OCI-LY3 (cell line): Measurements from ENCODE around the gene B3GNT7.
"Not testable (repeated sequence)": the region's sequence is repeated elsewhere in the genome, so short reads cannot be mapped to it uniquely, and the experiment has no call there.

ENCODE experiments used
- H2AFZ ChIP-seq: fragments of 200-600, 300-600 bp; shearing (Covaris generic); 2 replicates; pipeline ENCODE4 v1.6.0; 2014; ENCODE audit warnings: antibody characterized with exemption, low read depth, low read length
- H3K27ac ChIP-seq: fragments of 200-600, 300-600 bp; sonication (generic); 2 replicates; pipeline ENCODE4 v1.5.1; 2014; ENCODE audit warnings: mild to moderate bottlenecking, low read length, moderate library complexity, mixed read lengths
- H3K27me3 ChIP-seq: fragments of 200-600, 300-600 bp; sonication (generic); 2 replicates; pipeline ENCODE4 v1.6.1; 2014; ENCODE audit warnings: low read depth, low read length, mixed read lengths
- H3K36me3 ChIP-seq: fragments of 200-600, 300-600 bp; sonication (generic); replicated peaks from 2 replicates; pipeline ENCODE3; 2014; ENCODE audit warnings: low read depth, low read length, mixed read lengths
- H3K4me1 ChIP-seq: fragments of 300-600, 200-600 bp; sonication (generic); 2 replicates; pipeline ENCODE4 v1.6.1; 2014; ENCODE audit warnings: low read length, mixed read lengths
- H3K4me2 ChIP-seq: fragments of 200-600, 300-600 bp; sonication (generic); 2 replicates; pipeline ENCODE4 v1.6.1; 2014; ENCODE audit warnings: low read length, mixed read lengths
- H3K4me3 ChIP-seq: fragments of 300-600, 200-600 bp; sonication (generic); 2 replicates; pipeline ENCODE4 v1.5.1; 2014; ENCODE audit warnings: antibody characterized with exemption, mild to moderate bottlenecking, low read length, moderate library complexity
- H3K79me2 ChIP-seq: fragments of 300-600, 200-600 bp; shearing (Covaris generic); 2 replicates; pipeline ENCODE4 v1.6.1; 2014; ENCODE audit warnings: mild to moderate bottlenecking, low read length, mixed read lengths
- H3K9ac ChIP-seq: fragments of 300-600, 200-600 bp; shearing (Covaris generic); 2 replicates; pipeline ENCODE4 v1.6.0; 2014; ENCODE audit warnings: mild to moderate bottlenecking, low read length, moderate library complexity
- H3K9me3 ChIP-seq: fragments of 200-600, 300-600 bp; shearing (Covaris generic); 2 replicates; pipeline ENCODE4 v1.6.1; 2014; ENCODE audit warnings: low read length, mixed read lengths; ENCODE audit not compliant: insufficient read depth
- H4K20me1 ChIP-seq: fragments of 200-600, 300-600 bp; sonication (generic); 2 replicates; pipeline ENCODE4 v1.6.1; 2016; ENCODE audit warnings: low read length, mixed read lengths; ENCODE audit not compliant: insufficient read depth
- EZH2phosphoT487 ChIP-seq: fragments of 200-600 bp; shearing (Covaris generic); IDR thresholded peaks from 2 replicates; pipeline ENCODE4 v1.6.1; 2018; ENCODE audit warnings: antibody characterized with exemption, mixed run types, low read depth
- TF ChIP-seq, protein P1 (sequence below): fragments of 200-600, 300-600 bp; sonication (generic); IDR thresholded peaks from 2 replicates; pipeline ENCODE4 v1.5.1; 2014; ENCODE audit warnings: antibody characterized with exemption, low read length, low read depth

Gene B3GNT7

DNA sequence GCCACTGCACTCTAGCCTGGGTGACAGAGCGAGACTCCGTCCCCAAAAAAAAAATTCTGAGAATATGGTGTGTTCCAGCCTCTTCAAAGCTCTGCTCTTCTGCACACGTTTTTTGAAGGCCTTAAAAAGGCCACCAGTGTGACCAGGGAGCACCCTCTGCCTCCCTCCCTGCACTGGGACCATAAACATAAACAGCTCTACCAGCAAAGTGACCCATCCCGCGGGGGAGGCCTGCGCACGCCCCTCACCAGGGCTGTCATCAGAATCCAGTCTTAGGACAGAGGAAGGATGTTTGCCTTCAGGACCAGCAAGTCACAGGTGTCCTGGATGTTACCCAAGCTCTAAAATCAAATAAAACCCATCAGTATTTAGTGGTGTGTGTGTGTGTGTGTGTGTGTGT lies 23.2 kb upstream of the B3GNT7 start:
- TF ChIP-seq EZH2phosphoT487, result no peak
- TF ChIP-seq, protein P1, sequence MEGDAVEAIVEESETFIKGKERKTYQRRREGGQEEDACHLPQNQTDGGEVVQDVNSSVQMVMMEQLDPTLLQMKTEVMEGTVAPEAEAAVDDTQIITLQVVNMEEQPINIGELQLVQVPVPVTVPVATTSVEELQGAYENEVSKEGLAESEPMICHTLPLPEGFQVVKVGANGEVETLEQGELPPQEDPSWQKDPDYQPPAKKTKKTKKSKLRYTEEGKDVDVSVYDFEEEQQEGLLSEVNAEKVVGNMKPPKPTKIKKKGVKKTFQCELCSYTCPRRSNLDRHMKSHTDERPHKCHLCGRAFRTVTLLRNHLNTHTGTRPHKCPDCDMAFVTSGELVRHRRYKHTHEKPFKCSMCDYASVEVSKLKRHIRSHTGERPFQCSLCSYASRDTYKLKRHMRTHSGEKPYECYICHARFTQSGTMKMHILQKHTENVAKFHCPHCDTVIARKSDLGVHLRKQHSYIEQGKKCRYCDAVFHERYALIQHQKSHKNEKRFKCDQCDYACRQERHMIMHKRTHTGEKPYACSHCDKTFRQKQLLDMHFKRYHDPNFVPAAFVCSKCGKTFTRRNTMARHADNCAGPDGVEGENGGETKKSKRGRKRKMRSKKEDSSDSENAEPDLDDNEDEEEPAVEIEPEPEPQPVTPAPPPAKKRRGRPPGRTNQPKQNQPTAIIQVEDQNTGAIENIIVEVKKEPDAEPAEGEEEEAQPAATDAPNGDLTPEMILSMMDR, result no peak

GRCh38 chr2:231373184-231373583 lies 22.3 kb upstream of the B3GNT7 start:
- Histone ChIP-seq H3K4me3 (no peak overlapping the region), H3K9me3 (no peaks in the 10 kb centered on the region), H3K27ac (no peak overlapping the region), H3K4me1 (no peaks in the 10 kb centered on the region), H4K20me1 (no peaks in the 10 kb centered on the region), H3K79me2 (no peaks in the 10 kb centered on the region), H3K27me3 (no peaks in the 10 kb centered on the region), H2AFZ (no peak overlapping the region), H3K4me2 (no peak overlapping the region), H3K9ac (no peak overlapping the region), H3K36me3 (no peaks in the 10 kb centered on the region)
- no peak for TF ChIP-seq EZH2phosphoT487
- TF ChIP-seq, protein P1, result no peak

More for the DNA sequence above, 23.2 kb upstream of the B3GNT7 start:
- Histone ChIP-seq H3K9me3 (no peaks in the 10 kb centered on the region), H3K36me3 (no peaks in the 10 kb centered on the region), H4K20me1 (no peaks in the 10 kb centered on the region), H3K4me2 (no peak overlapping the region), H3K79me2 (no peaks in the 10 kb centered on the region), H3K27me3 (no peaks in the 10 kb centered on the region), H2AFZ (no peak overlapping the region), H3K9ac (no peak overlapping the region), H3K4me1 (no peaks in the 10 kb centered on the region), H3K27ac (no peak overlapping the region), H3K4me3 (no peak overlapping the region)

DNA sequence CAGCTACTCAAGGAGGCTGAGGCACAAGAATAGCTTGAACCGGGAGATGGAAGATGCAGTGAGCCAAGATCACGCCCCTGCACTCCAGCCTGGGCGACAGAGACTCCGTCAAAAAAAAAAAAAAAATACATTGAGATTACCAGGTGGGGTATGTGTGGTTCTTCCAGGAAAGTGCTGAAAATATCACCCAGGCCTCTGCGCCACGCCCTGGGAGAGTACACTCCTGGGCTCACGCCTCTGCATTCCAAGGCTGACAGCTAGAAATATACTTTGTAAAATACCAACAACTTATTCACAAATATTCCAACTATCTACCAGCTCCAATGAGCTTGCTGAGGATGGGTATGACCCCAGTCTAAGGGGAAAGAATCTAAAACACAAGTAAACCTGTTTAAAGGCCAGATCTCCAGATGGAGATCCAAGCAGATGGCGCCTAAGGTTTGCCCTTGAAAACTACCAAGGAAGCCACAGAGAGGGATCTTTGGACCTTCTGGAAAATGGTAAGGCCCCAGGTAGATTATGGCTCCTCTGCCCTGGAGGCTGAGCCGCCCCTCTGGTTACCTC lies 21.6 kb upstream of the B3GNT7 start:
- Histone ChIP-seq H3K4me2 (no peak overlapping the region), H3K27ac (no peak overlapping the region), H3K4me1 (no peaks in the 10 kb centered on the region), H3K9ac (no peak overlapping the region), H3K9me3 (no peaks in the 10 kb centered on the region), H3K4me3 (no peak overlapping the region), H3K79me2 (no peaks in the 10 kb centered on the region), H3K36me3 (no peaks in the 10 kb centered on the region), H2AFZ (no peak overlapping the region), H3K27me3 (no peaks in the 10 kb centered on the region), H4K20me1 (no peaks in the 10 kb centered on the region)
- no peak for TF ChIP-seq EZH2phosphoT487
- TF ChIP-seq, protein P1, result no peak

- no peaks in the 10 kb centered on the region for H3K36me3 ChIP-seq
- no peaks in the 10 kb centered on the region for H3K9me3 ChIP-seq
- no peaks in the 10 kb centered on the region for H3K27me3 ChIP-seq
- H3K27ac ChIP-seq, result no peak overlapping the region
- no peaks in the 10 kb centered on the region for H3K4me1 ChIP-seq
- no peaks in the 10 kb centered on the region for H3K79me2 ChIP-seq
- H3K4me3 ChIP-seq, result no peak overlapping the region
- H3K4me2 ChIP-seq, result no peak overlapping the region
- H3K9ac ChIP-seq, result no peak overlapping the region
- no peak overlapping the region for H2AFZ ChIP-seq
- TF ChIP-seq, protein P1, result no peak
- TF ChIP-seq EZH2phosphoT487, result no peak
- H4K20me1 ChIP-seq, result no peaks in the 10 kb centered on the region
These were observed 20.7 kb upstream of the B3GNT7 start for GRCh38 chr2:231374771-231375170.

DNA sequence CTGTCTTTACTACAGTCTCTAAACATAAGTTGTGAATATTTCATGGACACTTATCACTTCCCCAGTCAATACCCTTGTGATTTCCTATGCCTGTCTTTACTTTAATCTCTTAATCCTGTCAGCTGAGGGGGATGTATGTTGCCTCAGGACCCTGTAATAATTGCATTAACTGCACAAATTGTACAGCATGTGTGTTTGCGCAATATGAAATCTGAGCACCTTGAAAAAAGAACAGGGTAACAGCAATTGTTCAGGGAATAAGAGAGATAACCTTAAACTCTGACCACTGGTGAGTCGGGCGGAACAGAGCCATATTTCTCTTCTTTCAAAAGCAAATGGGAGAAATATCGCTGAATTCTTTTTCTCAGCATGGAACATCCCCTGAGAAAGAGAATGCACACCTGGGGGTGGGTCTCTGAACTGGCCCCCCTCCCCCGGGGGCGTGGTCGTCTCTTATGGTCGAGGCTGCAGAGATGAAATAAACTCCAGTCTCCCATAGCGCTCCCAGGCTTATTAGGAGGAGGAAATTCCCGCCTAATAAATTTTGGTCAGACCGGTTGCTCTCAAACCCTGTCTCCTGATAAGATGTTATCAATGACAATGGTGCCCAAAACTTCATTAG lies 19.4 kb upstream of the B3GNT7 start:
- not testable (repeated sequence) for H4K20me1 ChIP-seq, H3K9ac ChIP-seq, H3K27ac ChIP-seq, H3K79me2 ChIP-seq, H3K4me1 ChIP-seq, H3K9me3 ChIP-seq, H3K4me2 ChIP-seq, H2AFZ ChIP-seq, H3K4me3 ChIP-seq, H3K36me3 ChIP-seq, H3K27me3 ChIP-seq
